Endothelial cell of umbilical vein (primary cell): ENCODE data around the gene GRM4. TPM values are rescaled to one million over a fixed set of nuclear protein-coding genes. Genes with fewer than 3 reads are reported as not detected.

ENCODE experiments used
- BruUV-seq: library from RNA; stranded (reverse); fragments of 400-500 nt; replicated peaks from 2 replicates; lab custom pipeline; 2021; lab: Mats Ljungman, UMichigan
- CTCF ChIA-PET: fragments of 300-600, 350-600 bp; sonication (Branson Sonifier 250); formaldehyde crosslinking; loops from one replicate; lab custom pipeline; 2021; ENCODE audit warnings: antibody characterized with exemption, inconsistent platforms; lab: Charles Lee
- POLR2A ChIA-PET: fragments of 300-600, 350-600 bp; sonication (Branson Sonifier 250); formaldehyde crosslinking; loops from one replicate; lab custom pipeline; 2021; ENCODE audit warnings: antibody characterized with exemption, inconsistent platforms; lab: Charles Lee
- DNase-seq: peaks from one replicate; pipeline ENCODE4 v3.0.0-alpha.2; 2011; ENCODE audit warnings: low read depth, low spot score
- FAIRE-seq: peaks from 2 replicates; lab custom pipeline; 2011; peaks lifted over from hg19 to GRCh38; lab: Jason Lieb, UNC
- H2AFZ ChIP-seq: 2 replicates; pipeline ENCODE4 v1.6.0; 2012; ENCODE audit warnings: low read depth, low read length, control low read depth, inconsistent platforms
- H3K27ac ChIP-seq: 2 replicates; pipeline ENCODE4 v1.5.1; 2011; ENCODE audit warnings: low read depth, mild to moderate bottlenecking, control low read depth, low read length, moderate library complexity; ENCODE audit not compliant: insufficient read depth
- H3K27me3 ChIP-seq, 2 experiments: 2 replicates each; pipeline versions ENCODE4 v1.6.0 to v1.6.1; 2011; ENCODE audit warnings: low read length in 2 of 2, mixed read lengths in 1 of 2; ENCODE audit not compliant: control insufficient read depth in 2 of 2, insufficient read depth in 2 of 2
- H3K36me3 ChIP-seq, 2 experiments: 2 replicates in 1 of 2; 3 replicates in 1 of 2; pipeline ENCODE4 v1.5.1; 2011; ENCODE audit warnings: low read length in 2 of 2, mild to moderate bottlenecking in 1 of 2, moderate library complexity in 1 of 2; ENCODE audit not compliant: control insufficient read depth in 2 of 2, insufficient read depth in 2 of 2; ENCODE audit errors: extremely low read depth in 1 of 2
- H3K4me1 ChIP-seq: 3 replicates; pipeline ENCODE4 v1.5.1; 2011; ENCODE audit warnings: mild to moderate bottlenecking, low read length; ENCODE audit not compliant: control insufficient read depth, insufficient read depth; ENCODE audit errors: extremely low read depth
- H3K4me2 ChIP-seq: 2 replicates; pipeline ENCODE4 v1.6.1; 2011; ENCODE audit warnings: low read length, control low read depth, mixed read lengths; ENCODE audit not compliant: insufficient read depth
- H3K4me3 ChIP-seq, 3 experiments: fragments of 200-600 bp in 1 of 3; sonication (generic), shearing (Covaris generic) in 1 of 3; replicated peaks in 1 of 3; 2 replicates each; pipeline ENCODE4 v1.5.1; 2011 to 2016; ENCODE audit warnings: control low read depth in 3 of 3, low read length in 3 of 3, mild to moderate bottlenecking in 2 of 3, inconsistent platforms in 1 of 3, low read depth in 1 of 3, moderate library complexity in 1 of 3; ENCODE audit not compliant: insufficient read depth in 1 of 3
- H3K79me2 ChIP-seq: 2 replicates; pipeline ENCODE4 v1.6.0; 2012; ENCODE audit warnings: low read length, inconsistent platforms; ENCODE audit not compliant: control insufficient read depth, insufficient read depth
- H3K9ac ChIP-seq: replicated peaks from 2 replicates; pipeline ENCODE3; 2011; ENCODE audit warnings: low read length, control low read depth; ENCODE audit not compliant: insufficient read depth; ENCODE audit errors: extremely low read depth
- H3K9me1 ChIP-seq: replicated peaks from 3 replicates; pipeline ENCODE4 v1.6.0; 2011; ENCODE audit warnings: mild to moderate bottlenecking, low read length; ENCODE audit not compliant: control insufficient read depth, insufficient read depth; ENCODE audit errors: extremely low read depth
- H3K9me3 ChIP-seq: replicated peaks from 2 replicates; pipeline ENCODE4 v1.5.1; 2012; ENCODE audit warnings: low read length, inconsistent platforms; ENCODE audit not compliant: control insufficient read depth, insufficient read depth
- H4K20me1 ChIP-seq: replicated peaks from 2 replicates; pipeline ENCODE3; 2011; ENCODE audit warnings: mild to moderate bottlenecking, low read length; ENCODE audit not compliant: control insufficient read depth, insufficient read depth; ENCODE audit errors: extremely low read depth
- CTCF ChIP-seq, 2 donors: IDR thresholded peaks; 1 replicate in 1 of 2; 2 replicates in 1 of 2; pipeline ENCODE4 v1.5.1; 2011; ENCODE audit warnings: low read length in 2 of 2, mild to moderate bottlenecking in 2 of 2, moderate library complexity in 2 of 2, control low read depth in 1 of 2, inconsistent platforms in 1 of 2, low read depth in 1 of 2; ENCODE audit not compliant: insufficient read depth in 1 of 2; ENCODE audit errors: extremely low read depth in 1 of 2
- EZH2 ChIP-seq: IDR thresholded peaks from 2 replicates; pipeline ENCODE4 v1.6.1; 2012; ENCODE audit warnings: borderline replicate concordance, low read depth, mild to moderate bottlenecking, moderate library complexity, low read length, inconsistent platforms; ENCODE audit not compliant: severe bottlenecking
- FOS ChIP-seq: IDR thresholded peaks from 2 replicates; pipeline ENCODE4 v1.6.1; 2011; ENCODE audit warnings: mild to moderate bottlenecking, low read length, moderate library complexity, borderline replicate concordance; ENCODE audit not compliant: insufficient read depth
- GATA2 ChIP-seq: IDR thresholded peaks from 2 replicates; pipeline ENCODE4 v1.7.0; 2011; ENCODE audit warnings: low read depth, mild to moderate bottlenecking, moderate library complexity, mixed read lengths, low read length; ENCODE audit not compliant: insufficient read length, insufficient read depth
- JUN ChIP-seq: IDR thresholded peaks from 2 replicates; pipeline ENCODE4 v1.6.1; 2011; ENCODE audit warnings: borderline replicate concordance, low read depth; ENCODE audit not compliant: insufficient read length, insufficient read depth
- MAX ChIP-seq: IDR thresholded peaks from 2 replicates; pipeline ENCODE4 v1.6.1; 2011; ENCODE audit not compliant: insufficient read depth, insufficient read length
- MYC ChIP-seq: IDR thresholded peaks from one replicate; pipeline ENCODE4 v1.6.1; 2011; ENCODE audit warnings: mild to moderate bottlenecking, low read depth, low read length
- POLR2A ChIP-seq: IDR thresholded peaks from 2 replicates; pipeline ENCODE4 v1.6.1; 2012; ENCODE audit warnings: low read depth, mild to moderate bottlenecking, control low read depth, low read length
- POLR2AphosphoS5 ChIP-seq: IDR thresholded peaks from 2 replicates; pipeline ENCODE4 v1.6.1; 2012; ENCODE audit warnings: low read depth, mild to moderate bottlenecking, control low read depth, low read length, moderate library complexity; ENCODE audit not compliant: insufficient read depth
- dilution Hi-C: fragments of 300-500 bp; cut with MboI; formaldehyde crosslinking; loops from one replicate; pipeline ENCODE4 v1.15.0; 2019; ENCODE audit warnings: low sequenced_read_pairs; ENCODE audit not compliant: extremely low pct_ligation_motif_present
- intact Hi-C: fragments of 100-400 bp; cut with micrococcal nuclease; formaldehyde crosslinking; loops from one replicate; pipeline ENCODE4 v1.10.0; 2022
- polyA plus RNA-seq, 4 experiments: library from polyadenylated mRNA; depleted of rRNA in 3 of 4; stranded (reverse) in 3 of 4; unstranded in 1 of 4; fragments of >200 nt; gene quantifications; 2 replicates each; pipeline versions ENCODE4 v1.2.1 to v1.2.3, GENCODE V29; 2011 to 2012; ENCODE audit warnings: missing spikeins in 1 of 4
- total RNA-seq: library from RNA; stranded (reverse); gene quantifications from 2 replicates; pipeline ENCODE4 v1.2.3, GENCODE V29; 2021

The GRM4 gene
- total and polyA plus RNA-seq, 2 donors (not counting 3 experiments of a cell fraction or from before 2014, with no cell fraction given): 0.03 TPM; not detected in 1

GRCh38 chr6:34190504-34191122 lies 44.7 kb upstream of the GRM4 start:
- POLR2A ChIA-PET: interaction anchor here (0.7 kb wide), 1 partner anchor 235 kb away, joined by 3 read pairs; no protein-coding TSS in a partner anchor
- BruUV-seq: no TSS peak

More at GRCh38 chr6:34190504-34191122, 44.7 kb upstream of the GRM4 start:
- dilution Hi-C loops: no loop called here
- TF ChIP-seq JUN (no peak), EZH2 (no peak), MAX (no peak), GATA2 (no peak), POLR2AphosphoS5 (no peak), MYC (no peak), FOS (no peak), POLR2A (no peak), CTCF (IDR thresholded peaks at IDR 0.05; ENCODE audit: extremely low read depth in 1 of 2, insufficient read depth in 1 of 2, low read depth in 1 of 2, low read length in 2 of 2) (no peak)
- DNase-seq (no peak), FAIRE-seq (no peak)
- Histone ChIP-seq H3K9me1 (no peaks in the 10 kb centered on the region), H3K4me3 (no peak overlapping the region), H3K36me3 (no peaks in the 10 kb centered on the region), H3K4me1 (no peaks in the 10 kb centered on the region), H3K27me3 (no peaks in the 10 kb centered on the region), H3K9me3 (no peaks in the 10 kb centered on the region), H3K79me2 (no peaks in the 10 kb centered on the region), H2AFZ (no peak overlapping the region), H4K20me1 (no peaks in the 10 kb centered on the region), H3K27ac (no peak overlapping the region), H3K4me2 (no peak overlapping the region), H3K9ac (no peak overlapping the region)
- intact Hi-C loops: no loop called here
- CTCF ChIA-PET: interaction anchor here (0.6 to 2.9 kb wide), 3 partner anchors 20 to 224 kb away, joined by 3 to 15 read pairs (median 3); no protein-coding TSS in a partner anchor
